Subcutaneous abdominal adipose tissue (tissue), 5 donors: ENCODE data around the gene PAN3.

Experiments used
- H3K27ac ChIP-seq: one replicate; pipeline ENCODE4 v1.7.0; 2013; ENCODE audit warnings: low read depth, mild to moderate bottlenecking, inconsistent platforms, low read length, moderate library complexity
- H3K27me3 ChIP-seq, 5 donors: one replicate each; pipeline ENCODE4 v1.7.0; 2013; ENCODE audit warnings: low read length in 5 of 5, inconsistent platforms in 1 of 5; ENCODE audit not compliant: control insufficient read depth in 5 of 5, insufficient read depth in 4 of 5
- H3K36me3 ChIP-seq, 5 donors: one replicate each; pipeline ENCODE4 v1.7.0; 2013; ENCODE audit warnings: low read length in 5 of 5; ENCODE audit not compliant: control insufficient read depth in 5 of 5, insufficient read depth in 5 of 5
- H3K4me1 ChIP-seq, 5 donors: one replicate each; pipeline ENCODE4 v1.7.0; 2013; ENCODE audit warnings: low read length in 5 of 5, mild to moderate bottlenecking in 3 of 5, moderate library complexity in 1 of 5; ENCODE audit not compliant: control insufficient read depth in 5 of 5, insufficient read depth in 5 of 5
- H3K4me3 ChIP-seq, 5 donors: one replicate each; pipeline ENCODE4 v1.7.0; 2013; ENCODE audit warnings: low read length in 5 of 5, low read depth in 1 of 5
- H3K9ac ChIP-seq, 5 donors: one replicate each; pipeline ENCODE4 v1.7.0; 2013; ENCODE audit warnings: low read length in 5 of 5, mild to moderate bottlenecking in 4 of 5, moderate library complexity in 3 of 5
- H3K9me3 ChIP-seq, 5 donors: one replicate each; pipeline ENCODE4 v1.7.0; 2013; ENCODE audit warnings: low read length in 5 of 5; ENCODE audit not compliant: control insufficient read depth in 5 of 5
- donor health status: healthy.
- donor health status: healthy.
- donor health status: healthy.
- donor health status: healthy.
- donor health status: healthy.

Gene PAN3

DNA sequence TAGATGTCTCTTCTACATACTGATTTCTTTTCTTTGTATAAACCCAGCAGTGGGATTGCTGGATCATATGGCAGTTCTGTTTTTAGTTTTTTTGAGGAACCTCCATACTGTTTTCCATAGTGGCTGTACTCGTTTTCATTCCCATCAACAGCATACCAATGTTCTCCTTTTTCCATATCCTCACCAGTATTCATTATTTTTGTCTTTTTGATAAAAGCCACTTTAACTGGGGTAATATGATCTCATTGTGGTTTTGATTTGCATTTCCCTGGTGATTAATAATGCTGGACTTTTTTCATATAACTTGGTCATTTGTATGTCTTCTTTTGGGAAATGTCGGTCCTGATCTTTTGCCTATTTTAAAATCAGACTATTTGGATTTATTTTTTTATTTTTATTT is 108.5 kb downstream of the PAN3 start:
- Histone ChIP-seq H3K4me3 (no peak overlapping the region), H3K9ac (no peak overlapping the region), H3K36me3 (peaks cover 0 to 8% (median 3%) of the 10 kb centered on the region in 5 donors), H3K4me1 (peaks cover 0 to 4% (median 0%) of the 10 kb centered on the region in 5 donors), H3K27ac (no peak overlapping the region), H3K27me3 (no peaks in the 10 kb centered on the region), H3K9me3 (no peaks in the 10 kb centered on the region)

DNA sequence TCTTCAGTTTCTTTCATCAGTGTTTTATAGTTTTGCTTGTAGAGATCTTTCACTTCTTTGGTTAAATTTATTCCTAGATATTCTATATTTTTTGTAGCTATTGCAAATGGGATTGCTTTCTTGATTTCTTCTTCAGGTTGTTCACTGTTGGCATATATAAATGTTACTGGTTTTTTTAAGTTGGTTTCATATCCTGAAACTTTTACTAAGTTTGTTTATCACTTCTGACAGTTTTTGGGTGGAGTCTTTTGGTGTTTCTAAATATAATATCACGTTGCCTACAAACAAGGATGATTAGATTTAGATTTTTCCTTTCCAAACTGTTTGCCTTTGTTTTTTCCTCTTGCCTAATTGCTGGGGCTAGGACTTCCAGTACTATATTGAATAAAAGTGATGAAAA is 109.7 kb downstream of the PAN3 start:
- Histone ChIP-seq H3K9me3 (no peaks in the 10 kb centered on the region), H3K9ac (no peak overlapping the region), H3K4me3 (no peak overlapping the region), H3K27ac (no peak overlapping the region), H3K4me1 (peaks cover 0 to 4% (median 0%) of the 10 kb centered on the region in 5 donors), H3K36me3 (peaks cover 0 to 8% (median 2%) of the 10 kb centered on the region in 5 donors), H3K27me3 (no peaks in the 10 kb centered on the region)

DNA sequence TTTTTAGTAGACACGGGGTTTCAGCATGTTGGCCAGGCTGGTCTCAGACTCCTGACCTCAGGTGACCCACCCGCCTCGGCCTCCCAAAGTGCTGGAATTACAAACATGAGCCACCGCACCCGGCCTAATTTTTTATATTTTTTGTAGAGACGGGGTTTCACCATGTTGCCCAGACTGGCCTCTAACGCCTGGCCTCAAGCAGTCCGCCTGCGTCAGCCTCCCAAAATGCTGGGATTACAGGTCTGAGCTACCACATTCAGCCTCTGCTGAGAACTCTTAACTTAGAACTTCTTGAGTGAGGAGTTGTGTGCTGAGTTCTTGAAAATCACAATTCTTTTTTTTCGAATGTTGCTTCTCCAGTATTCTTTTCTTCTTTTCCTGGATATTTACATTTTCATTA is 112.2 kb downstream of the PAN3 start:
- Histone ChIP-seq H3K36me3 (no peaks in the 10 kb centered on the region), H3K9ac (no peak overlapping the region), H3K27me3 (no peaks in the 10 kb centered on the region), H3K4me3 (no peak overlapping the region), H3K9me3 (no peaks in the 10 kb centered on the region), H3K27ac (no peak overlapping the region), H3K4me1 (peaks cover 0 to 4% (median 0%) of the 10 kb centered on the region in 5 donors)

DNA sequence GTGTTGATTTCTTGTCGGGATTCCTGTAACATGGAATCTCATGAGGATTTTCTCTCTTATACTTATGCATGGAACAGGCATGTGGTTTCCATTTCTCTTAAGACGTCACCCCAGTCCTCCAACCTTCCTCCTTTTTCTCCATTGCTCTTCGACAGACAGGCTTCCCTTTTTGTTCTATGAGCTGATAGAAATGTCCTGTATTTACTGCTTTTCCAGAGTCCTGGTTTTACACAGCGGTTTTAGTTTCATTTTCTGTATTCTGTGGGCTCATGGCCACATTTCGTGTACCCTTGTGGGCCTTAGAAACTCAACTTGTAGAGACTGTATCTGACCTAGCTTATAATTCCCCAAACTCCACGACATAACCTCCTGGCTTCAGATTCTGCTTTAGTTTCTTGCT is 113.1 kb downstream of the PAN3 start:
- Histone ChIP-seq H3K4me3 (peak overlapping the region in 1 of 5 donors; percentile 15), H3K9ac (no peak overlapping the region), H3K4me1 (peaks cover 0 to 4% (median 0%) of the 10 kb centered on the region in 5 donors), H3K27me3 (no peaks in the 10 kb centered on the region), H3K27ac (no peak overlapping the region), H3K36me3 (peaks cover 4 to 6% (median 5%) of the 10 kb centered on the region in 5 donors), H3K9me3 (no peaks in the 10 kb centered on the region)

DNA sequence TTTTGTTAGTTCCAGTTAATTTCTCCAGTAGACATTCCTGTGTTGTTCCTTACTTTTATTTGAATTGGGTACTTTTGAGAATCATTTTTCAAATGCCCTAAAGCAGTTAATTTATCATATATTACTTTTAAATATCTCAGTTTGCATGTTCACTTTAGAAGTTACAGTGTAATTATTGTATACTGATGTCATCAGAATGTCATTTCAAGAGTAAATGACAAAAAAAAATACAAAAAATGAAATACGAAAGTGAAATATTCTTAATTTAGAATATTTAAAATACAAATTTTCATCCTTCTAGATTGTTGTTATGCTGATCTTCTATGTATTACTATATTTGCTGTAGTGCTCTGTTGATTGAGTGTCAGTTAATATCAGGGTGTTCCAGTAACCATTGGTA is 114.2 kb downstream of the PAN3 start:
- H3K9me3 ChIP-seq, result no peaks in the 10 kb centered on the region
- H3K4me3 ChIP-seq, result no peak overlapping the region
- H3K36me3 ChIP-seq, result peaks cover 11 to 14% (median 13%) of the 10 kb centered on the region in 5 donors
- H3K27me3 ChIP-seq, result no peaks in the 10 kb centered on the region
- H3K4me1 ChIP-seq, result peaks cover 0 to 4% (median 0%) of the 10 kb centered on the region in 5 donors
- no peak overlapping the region for H3K27ac ChIP-seq
- H3K9ac ChIP-seq, result no peak overlapping the region

DNA sequence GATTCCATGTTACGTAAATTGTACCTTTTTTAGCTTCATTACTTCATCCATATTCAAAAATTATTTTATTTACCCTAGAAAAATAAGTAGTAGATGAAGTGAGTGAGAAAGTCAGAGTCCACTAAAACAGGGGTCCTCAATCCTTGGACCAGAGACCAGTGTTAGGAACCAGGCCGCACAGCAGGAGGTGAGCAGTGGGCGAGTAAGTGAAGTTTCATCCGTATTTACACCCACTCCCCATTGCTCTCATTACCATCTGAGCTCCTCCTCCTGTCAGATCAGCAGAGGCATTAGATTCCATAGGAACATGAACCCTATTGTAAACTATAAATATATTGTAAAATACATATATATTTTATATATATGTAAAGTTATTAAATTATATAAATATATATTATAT is 119.0 kb downstream of the PAN3 start:
- Histone ChIP-seq H3K36me3 (peaks cover 21 to 39% (median 24%) of the 10 kb centered on the region in 5 donors), H3K4me3 (no peak overlapping the region), H3K9ac (no peak overlapping the region), H3K27me3 (no peaks in the 10 kb centered on the region), H3K4me1 (no peaks in the 10 kb centered on the region), H3K9me3 (no peaks in the 10 kb centered on the region), H3K27ac (no peak overlapping the region)

DNA sequence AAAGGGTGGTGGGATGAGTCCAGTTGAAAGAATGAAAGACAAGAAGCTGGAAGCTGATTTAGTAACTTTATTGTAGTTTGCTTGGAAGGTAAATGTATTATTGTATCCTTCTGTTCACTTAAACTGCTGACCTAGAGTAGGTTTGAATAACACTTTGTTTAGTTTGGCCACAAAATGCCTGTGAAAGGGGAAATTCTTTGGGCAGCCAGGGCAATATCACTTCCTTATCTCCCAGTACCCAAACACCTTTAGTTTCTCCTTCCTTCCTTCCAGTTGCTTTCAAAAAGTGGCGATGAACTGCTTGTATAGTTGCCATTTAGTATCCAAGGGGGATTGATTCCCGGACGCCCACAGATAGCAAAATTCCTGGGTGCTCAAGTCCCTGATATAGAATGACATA is 120.1 kb downstream of the PAN3 start:
- no peak overlapping the region for H3K27ac ChIP-seq
- H3K36me3 ChIP-seq, result peaks cover 22 to 46% (median 35%) of the 10 kb centered on the region in 5 donors
- no peaks in the 10 kb centered on the region for H3K27me3 ChIP-seq
- H3K4me1 ChIP-seq, result no peaks in the 10 kb centered on the region
- H3K9ac ChIP-seq, result peak overlapping the region in 1 of 5 donors; percentile 30
- H3K9me3 ChIP-seq, result no peaks in the 10 kb centered on the region
- H3K4me3 ChIP-seq, result no peak overlapping the region

DNA sequence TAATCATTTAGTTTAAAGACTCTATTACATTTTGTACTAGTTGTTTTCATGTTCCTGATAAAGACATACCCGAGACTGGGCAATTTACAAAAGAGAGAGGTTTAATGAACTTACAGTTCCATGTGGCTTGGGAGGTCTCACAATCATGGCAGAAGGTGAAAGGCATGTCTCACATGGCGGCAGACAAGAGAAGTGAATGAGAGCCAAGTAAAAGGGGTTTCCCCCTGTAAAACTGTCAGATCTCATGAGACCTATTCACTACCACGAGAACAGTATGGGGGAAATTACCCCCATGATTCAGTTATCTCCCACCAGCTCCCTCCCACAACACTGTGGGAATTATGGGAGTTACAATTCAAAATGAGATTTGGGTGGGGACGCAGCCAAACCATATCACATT is 129.2 kb downstream of the PAN3 start:
- no peak overlapping the region for H3K9ac ChIP-seq
- H3K36me3 ChIP-seq, result peaks cover 15 to 46% (median 36%) of the 10 kb centered on the region in 5 donors
- no peaks in the 10 kb centered on the region for H3K9me3 ChIP-seq
- H3K27ac ChIP-seq, result no peak overlapping the region
- H3K27me3 ChIP-seq, result no peaks in the 10 kb centered on the region
- H3K4me1 ChIP-seq, result no peaks in the 10 kb centered on the region
- H3K4me3 ChIP-seq, result no peak overlapping the region

DNA sequence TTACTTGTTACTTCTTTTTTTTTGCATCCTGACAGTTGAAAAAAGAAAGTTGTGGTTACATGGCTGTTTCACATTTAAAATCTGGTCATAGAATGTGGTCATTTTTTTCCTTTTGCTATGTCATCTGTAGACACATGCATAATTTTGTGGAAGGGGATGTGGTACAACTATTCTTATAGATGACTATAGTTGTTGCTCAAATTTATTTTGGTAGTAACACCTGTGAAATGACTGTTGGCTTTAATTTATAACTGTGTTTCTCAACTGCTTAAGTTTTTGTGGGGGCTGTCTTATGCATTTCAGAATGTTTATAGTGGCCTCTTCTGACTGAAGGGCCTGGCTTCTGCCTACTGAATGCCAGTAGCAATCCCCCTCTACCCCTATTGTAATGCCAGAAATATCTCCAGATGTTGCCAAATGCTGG is 130.5 kb downstream of the PAN3 start:
- no peak overlapping the region for H3K9ac ChIP-seq
- no peaks in the 10 kb centered on the region for H3K9me3 ChIP-seq
- H3K27me3 ChIP-seq, result no peaks in the 10 kb centered on the region
- H3K36me3 ChIP-seq, result peaks cover 21 to 42% (median 30%) of the 10 kb centered on the region in 5 donors
- H3K27ac ChIP-seq, result no peak overlapping the region
- no peaks in the 10 kb centered on the region for H3K4me1 ChIP-seq
- no peak overlapping the region for H3K4me3 ChIP-seq

DNA sequence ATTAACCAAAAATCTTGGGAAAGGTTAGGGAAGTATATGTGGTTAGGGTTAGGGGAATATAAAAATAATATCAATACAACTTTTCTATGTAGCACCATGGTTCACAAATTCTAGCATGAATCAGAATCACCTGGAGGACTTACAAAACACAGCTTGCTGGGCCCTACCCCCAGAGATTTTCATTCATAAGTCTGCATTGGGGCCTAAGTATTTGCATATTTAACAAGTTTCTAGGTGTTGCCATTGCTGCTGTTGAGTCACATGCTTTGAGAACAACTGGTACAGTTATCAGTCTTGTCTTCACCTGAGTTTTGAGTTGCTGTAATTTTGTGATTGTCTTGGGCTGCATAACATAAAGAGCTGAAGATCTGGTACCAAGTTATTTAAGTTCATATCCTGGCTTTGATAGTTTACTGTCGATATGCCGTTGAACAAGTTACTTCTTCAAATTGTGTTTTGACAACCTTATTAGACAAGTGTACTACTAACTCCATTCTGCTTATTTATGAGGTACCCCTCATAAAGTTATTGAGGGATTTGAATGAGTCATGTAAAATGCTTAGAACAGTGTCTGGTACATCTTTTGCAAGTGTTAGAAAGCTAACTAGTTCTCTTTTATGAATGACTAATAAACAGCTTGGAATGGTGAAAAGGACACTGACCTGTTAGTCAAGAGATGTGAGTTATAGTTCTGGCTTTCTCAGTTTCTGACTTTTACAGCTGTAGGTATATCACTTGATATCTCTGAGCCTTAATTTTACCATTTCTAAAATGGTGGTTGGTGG is 132.9 kb downstream of the PAN3 start:
- no peaks in the 10 kb centered on the region for H3K27me3 ChIP-seq
- peaks cover 24 to 48% (median 32%) of the 10 kb centered on the region in 5 donors for H3K36me3 ChIP-seq
- H3K9me3 ChIP-seq, result no peaks in the 10 kb centered on the region
- H3K4me3 ChIP-seq, result no peak overlapping the region
- no peak overlapping the region for H3K9ac ChIP-seq
- no peaks in the 10 kb centered on the region for H3K4me1 ChIP-seq
- H3K27ac ChIP-seq, result no peak overlapping the region
